ENCODE data around the gene FUS.

DNA sequence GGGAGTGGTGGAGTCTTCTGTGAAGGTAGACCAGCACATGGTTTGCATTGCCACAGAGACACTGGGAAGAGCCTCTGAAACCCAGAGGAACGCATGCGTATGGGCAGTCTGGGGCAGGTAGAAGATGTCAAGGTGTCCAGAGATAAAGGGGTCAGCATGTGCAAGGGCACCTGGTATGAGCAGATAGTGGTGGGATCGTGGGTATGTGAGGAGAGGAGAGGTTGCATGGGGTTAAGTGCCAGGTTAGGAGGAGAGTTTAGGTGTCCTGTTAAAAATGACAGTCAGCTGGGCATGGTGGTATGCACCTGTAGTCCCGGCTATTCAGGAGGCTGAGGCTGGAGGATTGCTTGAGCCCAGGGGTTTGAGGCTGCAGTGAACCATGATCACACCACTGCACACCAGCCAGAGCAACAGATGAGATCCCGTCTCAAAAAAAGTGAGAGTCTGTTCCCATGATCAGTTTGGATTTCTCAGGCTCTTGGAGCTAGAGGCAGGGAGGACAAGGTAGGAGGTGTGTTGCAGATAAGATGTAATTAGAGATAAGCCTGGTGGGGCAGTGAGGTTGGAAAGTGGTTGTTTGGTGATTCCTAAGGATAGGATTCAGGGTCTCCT, 19.6 kb downstream of the FUS start:
- TF ChIP-seq, protein P1, sequence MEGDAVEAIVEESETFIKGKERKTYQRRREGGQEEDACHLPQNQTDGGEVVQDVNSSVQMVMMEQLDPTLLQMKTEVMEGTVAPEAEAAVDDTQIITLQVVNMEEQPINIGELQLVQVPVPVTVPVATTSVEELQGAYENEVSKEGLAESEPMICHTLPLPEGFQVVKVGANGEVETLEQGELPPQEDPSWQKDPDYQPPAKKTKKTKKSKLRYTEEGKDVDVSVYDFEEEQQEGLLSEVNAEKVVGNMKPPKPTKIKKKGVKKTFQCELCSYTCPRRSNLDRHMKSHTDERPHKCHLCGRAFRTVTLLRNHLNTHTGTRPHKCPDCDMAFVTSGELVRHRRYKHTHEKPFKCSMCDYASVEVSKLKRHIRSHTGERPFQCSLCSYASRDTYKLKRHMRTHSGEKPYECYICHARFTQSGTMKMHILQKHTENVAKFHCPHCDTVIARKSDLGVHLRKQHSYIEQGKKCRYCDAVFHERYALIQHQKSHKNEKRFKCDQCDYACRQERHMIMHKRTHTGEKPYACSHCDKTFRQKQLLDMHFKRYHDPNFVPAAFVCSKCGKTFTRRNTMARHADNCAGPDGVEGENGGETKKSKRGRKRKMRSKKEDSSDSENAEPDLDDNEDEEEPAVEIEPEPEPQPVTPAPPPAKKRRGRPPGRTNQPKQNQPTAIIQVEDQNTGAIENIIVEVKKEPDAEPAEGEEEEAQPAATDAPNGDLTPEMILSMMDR (optimal IDR thresholded peaks at IDR 0.05 in 1 of 3, IDR thresholded peaks at IDR 0.05 in 1 of 3, conservative IDR thresholded peaks at IDR 0.05 in 1 of 3; ENCODE audit: extremely low read depth in 1 of 3, insufficient read depth in 2 of 3, low read length in 3 of 3) = no peak
- TF ChIP-seq EZH2 (IDR thresholded peaks at IDR 0.05; ENCODE audit: low read length) = no peak
